Hepatocyte (in vitro differentiated cells): ENCODE measurements around the gene SIK2.

Experiments used
- CTCF ChIP-seq: fragments of 200-600 bp; sonication (generic); IDR thresholded peaks from 2 replicates; pipeline ENCODE4 v1.5.1; 2016; ENCODE audit warnings: antibody characterized with exemption, mild to moderate bottlenecking; ENCODE audit not compliant: poor library complexity
- EZH2 ChIP-seq: fragments of 200-600 bp; sonication (generic); IDR thresholded peaks from 2 replicates; pipeline ENCODE4 v1.6.1; 2016; ENCODE audit warnings: antibody characterized with exemption, mild to moderate bottlenecking, borderline replicate concordance
- EZH2phosphoT487 ChIP-seq: fragments of 200-600 bp; sonication (generic); IDR thresholded peaks from one replicate; pipeline ENCODE4 v1.6.1; 2018; ENCODE audit warnings: antibody characterized with exemption, mild to moderate bottlenecking, low read depth, moderate library complexity; ENCODE audit not compliant: unreplicated experiment, severe bottlenecking

DNA sequence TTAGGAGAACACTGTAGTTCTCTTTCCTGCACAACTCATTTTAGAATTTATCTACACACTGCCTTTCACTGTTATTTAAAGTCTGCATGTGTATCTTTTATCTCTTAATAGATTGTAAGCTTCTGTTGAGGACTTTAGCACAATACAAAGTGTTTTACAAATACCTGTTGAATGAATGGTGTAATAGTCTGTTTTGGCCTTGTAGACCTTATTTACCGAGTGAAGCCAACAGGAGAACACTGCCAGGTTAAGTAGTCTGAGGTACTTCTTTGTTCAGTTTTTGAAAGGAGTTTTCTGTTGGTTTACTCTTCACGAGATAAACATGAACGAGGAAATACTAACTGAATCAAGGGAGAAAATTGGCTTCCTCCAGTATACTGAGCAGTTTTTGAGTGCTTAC lies 31.0 kb downstream of the SIK2 start:
- TF ChIP-seq CTCF (no peak), EZH2phosphoT487 (no peak), EZH2 (no peak)
